NCI-H2227 treated with DMSO at 0.1 percent for 48 hours (cell line): ENCODE results near the gene MCRS1.
A peak's percentile ranks its signal among the peaks of the same experiment; 100 is the strongest.
"Not testable (repeated sequence)": the region's sequence is repeated elsewhere in the genome, so short reads cannot be mapped to it uniquely, and the experiment has no call there.

Source experiments
- DNase-seq: peaks from one replicate; lab custom pipeline; 2025; lab: John Stamatoyannopoulos, UW

MCRS1 gene, protein sequence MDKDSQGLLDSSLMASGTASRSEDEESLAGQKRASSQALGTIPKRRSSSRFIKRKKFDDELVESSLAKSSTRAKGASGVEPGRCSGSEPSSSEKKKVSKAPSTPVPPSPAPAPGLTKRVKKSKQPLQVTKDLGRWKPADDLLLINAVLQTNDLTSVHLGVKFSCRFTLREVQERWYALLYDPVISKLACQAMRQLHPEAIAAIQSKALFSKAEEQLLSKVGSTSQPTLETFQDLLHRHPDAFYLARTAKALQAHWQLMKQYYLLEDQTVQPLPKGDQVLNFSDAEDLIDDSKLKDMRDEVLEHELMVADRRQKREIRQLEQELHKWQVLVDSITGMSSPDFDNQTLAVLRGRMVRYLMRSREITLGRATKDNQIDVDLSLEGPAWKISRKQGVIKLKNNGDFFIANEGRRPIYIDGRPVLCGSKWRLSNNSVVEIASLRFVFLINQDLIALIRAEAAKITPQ

DNA sequence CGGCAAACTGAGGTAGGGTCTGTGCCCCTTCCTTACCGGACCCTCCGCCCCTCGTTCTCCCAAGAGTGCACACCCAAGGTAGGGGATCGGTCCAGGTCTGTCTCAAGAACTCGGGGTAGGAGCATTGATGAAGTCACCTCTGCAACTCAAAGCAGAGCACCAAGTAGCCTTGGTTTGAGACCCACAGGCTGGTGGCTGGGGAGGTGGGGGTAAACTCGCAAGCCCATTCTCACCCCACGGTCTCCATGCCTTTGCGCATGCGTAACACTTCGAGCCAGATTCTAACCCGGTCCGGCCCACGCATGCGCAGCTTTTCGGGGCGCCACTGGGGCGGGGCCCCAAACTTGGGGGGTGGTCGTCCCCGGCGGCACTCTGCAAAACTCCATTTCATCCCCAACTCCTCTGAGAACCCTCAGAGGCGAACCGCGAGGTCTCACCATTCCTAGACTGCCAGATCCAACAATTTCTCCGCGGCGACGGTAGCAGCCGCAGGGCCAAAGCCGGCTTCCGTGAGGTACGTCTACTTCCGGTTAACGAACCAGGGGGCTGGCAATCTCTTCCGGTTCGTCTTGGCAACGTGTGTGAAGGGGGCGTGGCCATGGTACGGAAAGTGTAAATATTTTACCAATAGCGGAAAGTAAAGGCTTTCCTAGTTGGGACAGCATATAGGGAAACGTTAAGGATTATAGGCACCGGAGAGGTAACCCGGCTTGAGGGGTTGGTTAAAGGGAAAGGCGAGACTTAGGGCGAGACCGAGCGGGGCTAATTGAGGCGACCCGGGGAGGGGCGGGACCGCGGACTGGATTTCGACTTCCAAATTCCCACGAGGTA, at the start of gene MCRS1:
Gene MCRS1 (minus strand): TSS at position 532 of the 831 bp plus-strand sequence. CDS start 1,411 bp downstream, outside the sequence.
- DNase-seq, result peak; percentile 83

DNA sequence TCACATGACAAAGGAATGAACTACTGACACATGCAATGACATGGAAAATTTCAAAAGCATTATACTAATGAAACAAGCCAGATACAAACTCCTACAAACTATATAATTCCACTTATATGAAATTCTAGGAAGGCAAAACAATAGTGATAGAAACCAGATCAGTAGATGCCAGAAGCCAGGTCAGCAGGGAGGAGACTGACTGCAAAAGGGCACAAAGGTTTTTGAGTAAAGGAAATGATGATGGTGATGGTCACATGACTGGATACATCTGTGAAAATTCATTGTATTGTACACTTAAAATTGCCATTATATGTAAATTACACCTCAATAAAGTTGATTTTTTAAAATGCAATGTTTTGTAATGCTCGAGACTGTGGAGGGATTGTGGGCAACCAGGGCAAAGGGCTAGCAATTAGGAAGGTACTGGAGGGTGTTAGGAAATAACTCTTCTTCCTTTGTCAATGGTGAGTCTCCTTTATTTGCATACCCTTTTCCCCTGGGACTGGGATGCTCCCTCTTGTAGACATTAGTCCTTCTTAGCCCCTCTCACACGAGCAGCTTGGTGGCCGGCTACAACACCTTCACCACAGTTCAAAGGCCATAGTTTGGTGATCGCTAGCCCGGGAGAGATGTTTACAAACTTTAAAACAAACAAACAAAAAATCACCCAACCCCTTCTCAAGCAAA, 48.7 kb upstream of the MCRS1 start:
- DNase-seq, result no peak

- DNase-seq, result no peak
These were observed 47.8 kb upstream of the MCRS1 start for GRCh38 chr12:49615725-49616124.

DNA sequence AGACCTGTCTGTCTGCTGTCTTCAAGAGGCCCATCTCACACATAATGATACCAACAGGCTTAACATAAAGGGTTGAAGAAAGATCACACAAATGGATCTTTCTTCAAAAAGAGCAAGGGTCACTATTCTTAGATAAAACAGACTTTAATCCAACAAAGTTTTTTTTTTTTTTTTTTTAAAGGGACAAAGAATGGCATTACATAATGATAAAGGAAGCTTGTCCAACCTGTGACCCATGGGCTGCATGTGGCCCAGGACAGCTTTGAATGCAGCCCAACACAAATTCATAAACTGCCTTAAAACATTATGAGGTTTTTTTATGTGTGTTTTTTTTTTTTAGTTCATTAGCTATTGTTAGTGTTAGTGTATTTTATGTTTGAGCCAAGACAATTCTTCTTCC, 44.3 kb upstream of the MCRS1 start:
- no peak for DNase-seq

- not testable (repeated sequence) for DNase-seq
These were observed 42.8 kb upstream of the MCRS1 start for GRCh38 chr12:49610785-49611184.

GRCh38 chr12:49609875-49610154, 41.9 kb upstream of the MCRS1 start:
- no peak for DNase-seq

DNA sequence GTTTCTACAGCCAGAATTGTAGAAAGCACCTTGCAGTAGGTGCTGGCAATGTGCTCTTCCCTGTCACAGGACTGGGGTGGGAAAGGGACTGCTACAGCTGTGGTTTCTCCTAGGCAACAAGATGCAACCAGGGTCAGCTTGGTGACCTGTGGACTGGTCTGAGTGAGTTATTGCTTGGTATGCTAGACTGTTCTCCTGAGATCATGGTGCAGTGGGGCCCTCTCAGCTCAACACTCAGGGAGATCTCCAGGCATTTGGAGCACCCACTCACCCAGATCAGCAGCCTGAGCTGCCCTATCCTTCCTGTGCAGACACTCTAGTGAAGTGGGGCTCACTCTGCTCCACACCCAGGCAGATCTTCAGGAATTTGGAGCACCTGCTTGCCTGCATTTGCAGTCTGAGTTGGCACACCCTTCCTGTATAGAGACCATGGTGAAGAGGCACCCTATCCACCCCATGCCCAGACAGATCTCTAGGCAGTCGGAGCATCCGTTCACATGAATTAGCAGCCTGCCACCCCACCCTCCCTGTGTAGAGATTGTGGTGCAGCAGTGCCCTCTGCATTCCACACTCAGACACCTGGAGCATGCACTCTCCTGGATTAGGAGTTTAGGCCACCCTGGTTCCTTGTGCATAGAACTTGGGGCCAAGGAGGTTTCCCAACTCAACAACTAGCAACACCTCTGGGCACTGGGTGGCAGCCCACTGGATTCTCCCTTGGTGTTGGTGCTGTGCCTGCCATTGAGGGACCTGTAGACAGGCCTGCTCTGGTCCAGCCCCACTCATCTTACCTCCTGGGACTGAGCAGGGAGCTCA, 41.3 kb upstream of the MCRS1 start:
- DNase-seq, result no peak

- DNase-seq, result not testable (repeated sequence)
These were observed 37.6 kb upstream of the MCRS1 start, which contains the start of gene FAM186B for GRCh38 chr12:49605539-49605938. Gene FAM186B, minus strand, starts transcription at chr12:49605639. Its CDS starts 162 bp downstream, at chr12:49605477.

- DNase-seq, result no peak
These were observed 36.9 kb upstream of the MCRS1 start for GRCh38 chr12:49604856-49605255.

DNA sequence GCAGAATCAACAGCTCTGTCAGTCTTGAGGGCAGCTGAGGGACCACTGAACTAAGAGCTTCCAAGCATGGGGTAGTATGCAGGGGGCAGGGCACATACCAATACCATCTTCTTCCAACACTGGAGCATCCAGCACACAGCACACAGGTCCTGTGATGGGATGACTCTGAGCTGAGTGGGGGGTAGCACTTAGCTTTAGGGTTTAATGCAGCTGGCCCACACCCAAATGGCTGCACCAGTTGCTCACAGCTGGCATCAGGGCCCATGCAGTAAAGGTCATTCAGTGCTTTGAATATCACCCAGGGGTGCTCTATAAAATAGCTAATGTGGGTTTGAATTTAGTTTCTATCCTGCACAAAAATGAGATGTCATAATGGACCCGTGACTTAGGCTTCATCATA, 35.8 kb upstream of the MCRS1 start:
- no peak for DNase-seq

GRCh38 chr12:49599961-49600360, 32.0 kb upstream of the MCRS1 start:
- DNase-seq, result no peak

DNA sequence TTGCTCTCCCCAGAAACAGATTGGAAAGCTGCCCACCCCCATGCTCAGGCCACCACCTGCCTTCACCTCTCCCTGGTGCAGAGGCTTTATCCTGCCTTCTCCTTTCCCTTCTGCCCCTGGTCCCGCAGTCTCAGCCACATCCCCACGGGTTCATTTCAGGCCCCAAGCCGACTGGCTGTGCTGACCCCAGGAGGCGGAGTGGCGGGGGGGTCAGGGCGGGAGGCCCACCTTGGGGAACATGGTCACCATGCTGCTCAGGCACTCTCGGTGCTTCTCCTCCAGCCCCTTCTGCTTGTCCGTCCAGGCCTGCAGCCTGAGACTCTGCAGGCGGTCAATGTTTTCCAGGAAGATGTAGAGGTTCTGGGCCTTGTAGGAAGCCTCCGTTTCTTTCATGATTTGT, 30.6 kb upstream of the MCRS1 start:
- DNase-seq, result no peak

DNA sequence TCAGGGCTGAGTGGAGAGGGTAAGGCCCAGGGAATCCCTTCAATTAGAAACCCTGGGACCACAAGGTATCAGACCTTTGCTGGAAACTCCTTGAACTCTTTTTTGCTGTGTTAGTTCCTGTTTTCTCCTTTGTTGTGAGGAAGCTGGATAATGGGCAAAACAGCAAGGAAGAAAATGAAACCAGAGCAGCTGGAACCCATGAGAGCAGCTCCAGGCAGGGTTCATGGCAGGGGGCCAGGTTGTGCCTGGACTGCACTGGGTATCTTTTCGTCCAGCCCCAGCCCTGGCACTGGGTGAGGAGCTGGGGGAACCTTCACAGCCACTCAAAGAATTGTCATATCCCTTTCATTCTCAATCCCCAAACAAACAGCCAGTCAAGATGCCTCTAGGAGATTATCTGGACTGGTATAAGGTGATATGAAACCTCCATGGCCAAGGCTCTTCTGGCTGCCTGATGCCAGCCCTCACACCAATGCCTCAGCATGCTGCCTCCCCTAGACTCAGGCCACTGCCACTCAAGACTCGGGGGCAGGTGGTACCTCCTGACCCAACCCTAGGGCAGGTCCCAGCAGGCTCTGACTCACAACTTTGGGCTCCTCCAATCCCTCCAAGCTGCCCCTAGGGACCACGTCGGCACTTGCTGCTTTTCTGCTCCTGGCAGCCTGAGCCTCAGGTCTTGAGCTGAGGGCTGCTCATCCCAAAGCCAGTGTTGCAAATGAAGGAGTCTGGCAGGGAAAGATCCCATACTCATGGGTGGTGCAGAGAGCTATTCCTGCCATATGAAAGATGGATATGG, 21.0 kb upstream of the MCRS1 start:
- DNase-seq, result no peak

DNA sequence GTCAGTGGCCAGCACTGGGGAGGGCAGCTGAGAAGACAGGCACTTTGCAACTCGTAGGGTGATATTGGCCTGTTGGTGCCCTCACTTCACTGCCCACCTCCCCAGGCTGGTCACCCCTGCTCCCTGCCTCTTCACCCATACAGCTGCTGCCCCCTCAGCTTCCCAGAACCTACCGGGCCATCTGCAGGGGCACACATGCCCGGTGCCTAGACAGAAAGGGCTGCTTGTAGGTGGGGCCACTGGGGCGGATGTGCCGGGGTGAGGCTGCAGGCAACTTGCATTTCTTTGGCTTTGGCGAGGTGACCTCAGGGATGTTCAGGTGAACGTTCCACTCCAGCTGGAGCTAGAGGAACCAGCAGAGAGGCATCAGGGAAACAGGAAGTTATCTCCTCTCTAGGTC, 20.3 kb upstream of the MCRS1 start:
- no peak for DNase-seq

DNA sequence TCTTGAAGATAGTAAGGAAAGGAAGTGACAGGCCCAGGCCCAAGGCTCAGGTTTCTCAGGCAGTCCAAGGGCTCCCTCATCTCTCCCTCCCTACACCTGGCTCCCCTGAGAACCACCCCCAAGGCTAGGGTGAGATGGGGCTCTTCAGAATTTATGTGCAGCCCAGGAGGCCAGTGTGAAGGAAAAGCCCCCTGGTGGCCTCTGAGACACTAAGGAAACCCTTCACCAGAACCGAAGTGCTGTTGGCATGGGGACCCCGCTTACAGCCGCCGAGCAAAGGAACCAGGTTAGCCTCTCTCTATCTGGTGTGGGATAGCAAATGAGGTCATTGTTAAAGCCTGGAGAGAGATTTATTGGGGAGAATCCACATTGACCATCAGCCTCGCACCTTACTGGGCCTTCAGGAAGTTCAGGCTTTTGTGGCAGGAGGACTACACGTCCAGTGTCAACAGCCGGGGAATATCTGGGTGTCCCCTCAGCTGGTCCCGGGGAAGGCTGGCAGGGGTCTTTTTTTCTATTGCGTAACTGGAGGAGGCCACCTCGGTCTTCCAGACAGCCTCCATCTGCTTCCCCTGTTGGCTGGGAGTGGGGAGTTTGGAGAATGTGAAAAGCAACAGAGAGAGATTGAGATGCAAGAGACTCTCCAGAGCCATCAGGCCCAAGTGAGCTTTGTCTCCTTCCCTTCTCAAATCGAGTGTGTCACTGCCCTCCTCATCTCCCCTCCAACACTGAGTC, 19.4 kb upstream of the MCRS1 start:
- DNase-seq, result no peak

GRCh38 chr12:49585477-49586459, 17.8 kb upstream of the MCRS1 start:
- no peak for DNase-seq

DNA sequence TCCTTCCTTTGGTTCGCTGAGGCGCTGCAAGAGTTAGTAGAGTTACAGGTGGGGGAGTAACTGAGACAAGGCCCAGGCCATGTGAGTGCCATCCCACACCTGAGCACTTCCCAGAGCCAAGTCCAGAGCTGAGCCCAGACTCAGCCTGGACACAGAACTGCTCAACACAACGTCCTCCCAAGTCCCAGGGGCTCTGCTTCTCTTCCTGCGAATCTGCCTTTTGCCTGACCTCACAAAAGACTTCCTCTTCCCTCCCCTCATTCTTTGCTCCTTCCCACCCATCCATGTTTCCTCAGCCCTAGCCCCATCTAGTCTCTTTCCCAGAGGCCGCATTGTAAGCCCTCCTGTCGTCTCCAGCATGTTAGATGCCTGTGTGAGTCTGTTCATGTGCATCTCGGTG, 16.6 kb upstream of the MCRS1 start:
- DNase-seq, result no peak

DNA sequence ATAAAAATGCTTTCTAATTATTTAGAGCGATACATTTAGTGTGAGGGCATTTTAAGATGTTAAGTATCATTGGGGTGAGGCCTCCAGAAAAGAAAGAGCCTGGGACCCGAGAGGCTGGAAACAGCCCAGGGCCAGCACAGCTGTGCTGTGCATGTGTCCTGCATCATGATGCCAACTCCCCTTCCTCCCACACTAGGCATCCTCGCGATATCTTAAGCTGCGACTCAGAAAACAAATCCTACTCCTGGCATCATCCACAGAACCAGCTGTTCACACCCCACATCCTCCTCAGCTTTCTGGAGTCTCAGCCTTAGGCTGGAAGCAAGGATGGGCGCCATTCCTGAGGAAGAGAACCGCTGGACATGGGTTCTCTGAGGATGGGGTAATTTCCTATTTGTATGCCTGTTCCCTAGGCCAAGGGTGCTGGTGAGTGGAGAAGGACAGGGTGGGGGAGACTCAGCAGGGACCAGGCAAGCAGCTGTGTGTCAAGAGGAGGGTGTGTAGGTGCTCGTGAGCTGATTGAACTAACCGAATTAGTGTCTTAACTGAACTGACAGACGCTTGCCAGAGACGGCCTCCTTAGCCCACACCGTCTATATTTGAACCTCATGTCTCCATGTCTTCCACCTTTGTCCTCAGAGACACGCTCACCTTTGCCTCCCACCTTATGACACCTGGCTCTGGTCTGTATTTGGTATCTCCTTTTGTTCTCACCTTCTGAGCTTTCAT, 15.6 kb upstream of the MCRS1 start:
- DNase-seq, result no peak
